Stimulated activated naive CD8-positive, alpha-beta T cell treated with anti-CD3 and anti-CD28 coated beads, Interleukin-15, Interleukin-2, amounts not matched to agents 100 ng/mL and 50 ng/mL, for 24 hours (primary cell): ENCODE results near the gene NEK4.

Experiments
- H3K27ac Mint-ChIP-seq: one replicate; pipeline ENCODE4 v1.8.0; 2021; ENCODE audit warnings: mild to moderate bottlenecking, mixed read lengths
- H3K27me3 Mint-ChIP-seq: one replicate; pipeline ENCODE4 v1.8.0; 2021; ENCODE audit warnings: mixed read lengths
- H3K36me3 Mint-ChIP-seq: one replicate; pipeline ENCODE4 v1.8.0; 2021; ENCODE audit warnings: low read depth, mixed read lengths
- H3K4me1 Mint-ChIP-seq: one replicate; pipeline ENCODE4 v1.8.0; 2021; ENCODE audit warnings: low read depth, mixed read lengths
- H3K4me3 Mint-ChIP-seq: one replicate; pipeline ENCODE4 v1.8.0; 2021; ENCODE audit warnings: mild to moderate bottlenecking, mixed read lengths
- H3K9me3 Mint-ChIP-seq: one replicate; pipeline ENCODE4 v1.8.0; 2021; ENCODE audit warnings: mixed read lengths

NEK4 gene

DNA sequence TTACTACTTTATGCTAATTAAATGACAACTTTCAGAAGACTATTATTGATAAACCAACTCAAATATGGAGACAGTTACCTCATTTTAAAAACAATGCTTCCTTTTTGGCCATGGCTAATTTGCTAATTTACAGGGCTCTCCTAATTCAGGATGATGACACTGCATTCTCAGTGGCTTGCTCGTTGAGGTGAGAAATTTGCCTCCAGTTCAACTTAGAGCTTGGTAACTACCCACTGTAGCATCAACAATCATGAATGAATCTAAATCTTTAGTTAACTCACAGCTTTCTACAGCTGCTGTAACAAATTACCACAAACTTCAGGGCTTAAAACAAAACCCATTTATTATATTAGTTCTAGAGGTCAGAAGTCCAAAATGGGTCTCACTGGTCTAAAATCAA is 99.1 kb downstream of the NEK4 start:
- Mint-ChIP-seq H3K27ac (peak overlapping the region; percentile 98), H3K27me3 (no peaks in the 10 kb centered on the region), H3K4me1 (peaks cover 29% of the 10 kb centered on the region), H3K4me3 (peak overlapping the region; percentile 6), H3K36me3 (peaks cover 64% of the 10 kb centered on the region), H3K9me3 (no peaks in the 10 kb centered on the region)

DNA sequence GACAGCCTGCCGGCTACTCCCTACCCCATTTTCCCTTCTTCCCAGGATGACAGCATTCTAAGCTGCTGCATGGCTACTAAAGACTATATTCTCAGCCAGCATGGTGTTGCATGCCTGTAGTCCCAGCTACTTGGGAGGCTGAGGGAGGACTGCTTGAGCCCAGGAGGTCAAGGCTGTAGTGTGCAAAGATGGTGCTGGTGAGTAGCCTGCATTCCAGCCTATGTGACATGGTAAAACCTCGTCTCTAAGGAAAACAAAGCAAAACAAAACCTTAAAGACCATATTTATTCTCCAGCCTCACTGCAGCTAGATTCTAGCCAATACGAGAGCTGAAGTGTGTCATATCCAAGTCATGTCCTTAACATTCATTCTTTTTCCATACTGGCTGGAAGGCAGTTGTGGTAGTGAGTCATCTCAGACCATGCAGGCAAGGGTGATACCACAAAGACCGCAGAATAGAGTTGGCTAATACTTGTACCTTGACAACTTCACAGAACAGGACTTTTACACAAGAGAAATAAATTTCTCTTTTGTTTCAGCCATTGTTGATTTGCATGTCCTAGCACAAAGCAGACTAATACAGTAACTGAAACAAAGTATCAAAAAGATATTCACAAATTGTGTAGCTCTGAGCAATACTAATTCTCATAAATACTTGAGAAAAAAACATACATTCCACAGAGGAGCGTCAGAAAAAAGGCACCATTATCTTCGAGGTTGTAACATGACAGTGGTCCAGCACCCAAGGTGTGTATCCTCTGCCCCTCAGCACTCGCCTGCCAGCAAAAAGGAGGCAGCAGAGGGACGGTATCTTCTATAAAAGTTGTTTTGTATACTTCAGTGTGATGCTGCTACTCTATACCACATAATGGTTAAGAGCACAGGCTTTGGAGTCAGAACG is 99.9 kb downstream of the NEK4 start:
- peak overlapping the region; percentile 98 for H3K27ac Mint-ChIP-seq
- H3K27me3 Mint-ChIP-seq = no peaks in the 10 kb centered on the region
- no peaks in the 10 kb centered on the region for H3K9me3 Mint-ChIP-seq
- H3K4me3 Mint-ChIP-seq = peak overlapping the region; percentile 72
- H3K36me3 Mint-ChIP-seq = peaks cover 58% of the 10 kb centered on the region
- H3K4me1 Mint-ChIP-seq = peaks cover 29% of the 10 kb centered on the region

DNA sequence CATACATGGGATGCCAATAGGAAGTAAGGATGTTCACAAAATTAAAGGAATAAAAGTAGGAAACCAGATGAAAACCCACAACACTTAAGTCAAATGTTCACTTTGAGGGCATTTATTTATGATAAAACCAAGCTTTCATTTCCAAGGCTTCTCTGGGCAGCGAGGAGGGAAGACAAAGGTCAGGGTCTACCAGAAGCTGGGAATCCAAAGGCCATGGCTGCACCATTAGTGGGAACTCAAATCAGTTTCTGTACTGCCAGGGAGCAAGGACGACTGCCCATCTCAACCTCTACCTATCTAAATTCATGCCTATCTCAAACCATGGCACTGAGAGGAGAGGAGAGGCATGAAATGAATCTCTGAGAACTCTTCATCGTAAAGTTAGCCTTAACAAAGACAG is 107.6 kb downstream of the NEK4 start:
- Mint-ChIP-seq H3K4me1 (no peaks in the 10 kb centered on the region), H3K27ac (no peak overlapping the region), H3K36me3 (peaks cover 61% of the 10 kb centered on the region), H3K9me3 (no peaks in the 10 kb centered on the region), H3K27me3 (no peaks in the 10 kb centered on the region), H3K4me3 (no peak overlapping the region)

DNA sequence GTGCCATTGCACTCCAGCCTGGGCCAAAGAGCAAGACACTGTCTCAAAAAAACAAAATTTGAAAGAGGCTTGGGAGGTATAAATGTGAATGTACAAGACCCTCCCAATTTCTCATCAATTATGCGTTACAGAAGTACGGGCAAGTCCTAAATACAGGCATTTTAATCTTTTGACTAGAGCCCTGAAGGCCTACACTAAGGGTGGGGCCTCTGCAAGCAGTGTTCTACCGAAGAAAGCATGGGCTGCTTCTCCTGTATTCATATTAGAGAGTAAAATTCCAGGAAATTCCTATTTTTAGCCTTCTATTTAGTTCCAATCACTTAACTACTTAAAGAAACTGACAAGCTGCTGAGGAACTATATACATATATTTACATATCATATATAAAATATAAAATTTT is 110.7 kb downstream of the NEK4 start:
- no peaks in the 10 kb centered on the region for H3K27me3 Mint-ChIP-seq
- H3K27ac Mint-ChIP-seq = no peak overlapping the region
- no peaks in the 10 kb centered on the region for H3K9me3 Mint-ChIP-seq
- no peak overlapping the region for H3K4me3 Mint-ChIP-seq
- H3K4me1 Mint-ChIP-seq = peaks cover 4% of the 10 kb centered on the region
- H3K36me3 Mint-ChIP-seq = peaks cover 60% of the 10 kb centered on the region
